NB4 (cell line): ENCODE measurements around the gene UPB1.

Experiments used
- DNase-seq: peaks from one replicate; pipeline ENCODE4 v3.0.0; 2010; ENCODE audit warnings: low read depth
- H3K4me3 ChIP-seq: one replicate; pipeline ENCODE4 v1.5.1; 2011; ENCODE audit warnings: mild to moderate bottlenecking, low read depth, low read length, moderate library complexity
- MYC ChIP-seq: IDR thresholded peaks from 2 replicates; pipeline ENCODE4 v1.6.1; 2011; ENCODE audit warnings: low read depth, low read length
- POLR2A ChIP-seq: IDR thresholded peaks from 2 replicates; pipeline ENCODE4 v1.6.1; 2011; ENCODE audit warnings: mild to moderate bottlenecking; ENCODE audit not compliant: insufficient read length; ENCODE audit errors: extremely low read depth
- TF ChIP-seq, protein P1 (sequence below): IDR thresholded peaks from one replicate; pipeline ENCODE4 v1.5.1; 2012; ENCODE audit warnings: low read depth, low read length
- TF ChIP-seq, protein P2 (sequence below): IDR thresholded peaks from 2 replicates; pipeline ENCODE4 v1.6.1; 2011; ENCODE audit warnings: low read depth, low read length

UPB1 gene

DNA sequence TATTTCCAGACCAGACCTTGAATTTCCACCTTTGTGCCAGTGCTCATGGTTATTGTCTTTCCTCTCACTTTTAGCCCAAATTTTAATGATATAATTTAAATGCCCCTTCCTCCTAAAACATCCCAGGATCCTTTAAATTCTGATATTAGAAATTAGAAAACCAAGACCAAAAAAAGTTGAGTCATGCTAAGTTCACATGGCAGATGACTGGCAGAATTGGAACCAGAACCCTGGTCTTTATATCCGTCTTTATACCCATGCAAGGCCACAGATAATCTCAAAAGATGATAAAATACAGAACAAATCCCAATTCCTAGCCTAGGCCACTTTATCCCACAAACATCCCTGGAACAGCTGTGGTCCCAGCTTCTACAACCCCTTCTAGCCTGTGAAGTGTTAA is 41.3 kb upstream of the UPB1 start:
- no peak for DNase-seq
- no peak overlapping the region for H3K4me3 ChIP-seq
- TF ChIP-seq, protein P1, sequence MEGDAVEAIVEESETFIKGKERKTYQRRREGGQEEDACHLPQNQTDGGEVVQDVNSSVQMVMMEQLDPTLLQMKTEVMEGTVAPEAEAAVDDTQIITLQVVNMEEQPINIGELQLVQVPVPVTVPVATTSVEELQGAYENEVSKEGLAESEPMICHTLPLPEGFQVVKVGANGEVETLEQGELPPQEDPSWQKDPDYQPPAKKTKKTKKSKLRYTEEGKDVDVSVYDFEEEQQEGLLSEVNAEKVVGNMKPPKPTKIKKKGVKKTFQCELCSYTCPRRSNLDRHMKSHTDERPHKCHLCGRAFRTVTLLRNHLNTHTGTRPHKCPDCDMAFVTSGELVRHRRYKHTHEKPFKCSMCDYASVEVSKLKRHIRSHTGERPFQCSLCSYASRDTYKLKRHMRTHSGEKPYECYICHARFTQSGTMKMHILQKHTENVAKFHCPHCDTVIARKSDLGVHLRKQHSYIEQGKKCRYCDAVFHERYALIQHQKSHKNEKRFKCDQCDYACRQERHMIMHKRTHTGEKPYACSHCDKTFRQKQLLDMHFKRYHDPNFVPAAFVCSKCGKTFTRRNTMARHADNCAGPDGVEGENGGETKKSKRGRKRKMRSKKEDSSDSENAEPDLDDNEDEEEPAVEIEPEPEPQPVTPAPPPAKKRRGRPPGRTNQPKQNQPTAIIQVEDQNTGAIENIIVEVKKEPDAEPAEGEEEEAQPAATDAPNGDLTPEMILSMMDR, result no peak
- TF ChIP-seq POLR2A (no peak), MYC (no peak)
- TF ChIP-seq, protein P2, sequence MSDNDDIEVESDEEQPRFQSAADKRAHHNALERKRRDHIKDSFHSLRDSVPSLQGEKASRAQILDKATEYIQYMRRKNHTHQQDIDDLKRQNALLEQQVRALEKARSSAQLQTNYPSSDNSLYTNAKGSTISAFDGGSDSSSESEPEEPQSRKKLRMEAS, result no peak

DNA sequence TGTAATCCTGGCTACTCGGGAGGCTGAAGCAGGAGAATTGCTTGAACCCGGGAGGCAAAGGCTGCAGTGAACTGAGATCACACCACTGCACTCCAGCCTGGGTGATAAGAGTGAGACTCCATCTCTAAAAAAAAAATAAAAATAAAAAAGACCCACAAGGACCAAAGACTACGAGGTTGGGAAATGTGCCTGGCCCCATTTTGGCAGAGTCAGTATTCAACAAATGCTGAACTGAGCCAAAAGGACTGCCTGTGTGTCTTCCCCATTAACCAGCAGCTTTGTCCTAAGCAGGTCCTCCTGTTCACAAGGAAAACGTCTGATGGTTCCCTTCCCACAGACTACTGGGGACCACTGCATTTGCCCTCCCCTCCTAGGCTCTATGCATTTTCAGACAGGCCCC is 40.1 kb upstream of the UPB1 start:
- TF ChIP-seq MYC, result no peak
- TF ChIP-seq, protein P2, result no peak
- TF ChIP-seq, protein P1, result no peak
- TF ChIP-seq POLR2A, result no peak
- DNase-seq, result no peak
- no peak overlapping the region for H3K4me3 ChIP-seq

DNA sequence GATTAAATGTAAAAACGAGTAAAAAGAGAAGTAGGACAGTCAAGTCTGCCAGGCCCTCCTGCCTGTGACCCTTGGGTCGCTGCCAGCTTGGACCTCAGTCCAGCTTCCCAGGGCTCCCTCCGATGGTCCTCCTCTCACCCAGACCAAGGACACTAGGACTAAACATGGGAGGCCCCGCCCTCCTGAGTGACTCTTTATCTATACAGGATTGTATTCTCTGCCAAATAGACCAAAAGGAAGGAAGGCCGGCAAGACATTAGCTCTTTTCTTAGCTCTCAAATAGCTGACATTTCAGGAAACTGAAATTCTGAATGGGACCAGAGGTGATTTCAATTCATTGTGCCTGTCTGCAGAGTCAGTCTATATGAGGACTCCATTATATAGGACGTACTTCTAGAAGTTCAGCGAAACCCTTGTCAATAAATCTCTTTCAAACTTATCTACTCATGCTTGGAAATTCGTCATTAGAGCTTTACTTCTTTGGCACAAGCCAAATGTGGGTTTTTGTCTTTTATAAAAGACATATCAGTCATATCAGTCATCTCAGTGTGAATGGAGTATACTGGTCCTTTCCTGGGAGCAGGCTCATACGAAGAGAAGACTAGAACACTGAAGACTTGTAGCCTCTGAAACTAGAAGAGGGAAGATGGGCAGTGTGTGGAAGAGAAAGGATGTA is 39.2 kb upstream of the UPB1 start:
- TF ChIP-seq POLR2A (no peak), MYC (no peak)
- TF ChIP-seq, protein P1, result no peak
- TF ChIP-seq, protein P2, result no peak
- no peak overlapping the region for H3K4me3 ChIP-seq
- no peak for DNase-seq

DNA sequence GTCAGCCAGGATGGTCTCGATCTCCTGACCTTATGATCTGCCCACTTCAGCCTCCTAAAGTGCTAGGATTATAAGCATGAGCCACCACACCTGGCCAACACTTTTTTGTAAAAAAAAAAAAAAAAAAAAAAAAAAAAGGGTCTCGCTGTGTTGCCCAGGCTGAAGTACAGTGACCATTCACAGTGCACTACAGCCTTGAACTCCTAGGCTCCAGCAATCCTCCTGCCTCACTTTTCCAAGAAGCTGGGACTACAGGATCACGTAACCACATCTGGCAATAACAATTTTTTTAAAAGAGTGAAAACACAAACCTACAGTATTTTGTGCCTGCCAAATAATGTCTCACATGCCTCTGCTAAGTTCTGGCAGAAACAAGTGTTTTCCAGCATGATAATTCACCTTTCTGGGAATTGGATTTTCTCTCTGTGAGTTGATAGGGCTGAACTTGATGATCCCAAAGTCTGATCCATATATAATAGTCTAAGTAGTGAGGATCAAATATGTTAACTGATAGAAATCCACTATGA is 37.2 kb upstream of the UPB1 start:
- no peak overlapping the region for H3K4me3 ChIP-seq
- DNase-seq, result no peak
- TF ChIP-seq, protein P1, result no peak
- TF ChIP-seq POLR2A, result no peak
- no peak for TF ChIP-seq MYC
- TF ChIP-seq, protein P2, result no peak

DNA sequence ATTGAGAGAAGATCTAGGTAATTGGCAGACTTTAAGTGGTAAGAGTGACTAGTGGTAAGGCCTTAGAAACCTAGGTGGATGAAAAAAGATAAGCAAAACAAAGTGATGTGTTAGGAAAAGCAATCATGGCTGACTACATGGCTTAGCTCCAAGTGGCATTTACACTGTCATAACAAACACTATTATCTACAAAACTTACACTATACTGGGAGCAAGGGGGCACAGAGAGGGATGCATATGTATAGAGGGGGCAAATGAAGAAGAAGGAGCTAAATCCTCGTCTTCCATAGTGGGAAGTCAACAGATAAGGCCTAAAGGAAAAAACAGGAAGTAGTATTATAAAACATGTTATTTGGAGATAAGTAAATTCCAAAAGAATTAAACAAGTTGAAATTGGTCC is 35.2 kb upstream of the UPB1 start:
- no peak for DNase-seq
- no peak overlapping the region for H3K4me3 ChIP-seq

More for the DNA sequence above, 35.2 kb upstream of the UPB1 start:
- TF ChIP-seq POLR2A (no peak), MYC (no peak)
- TF ChIP-seq, protein P1, result no peak
- TF ChIP-seq, protein P2, result no peak
